Glutamatergic neuron (in vitro differentiated cells): ENCODE data around the gene DOK5. TPM values are rescaled to one million over a fixed set of nuclear protein-coding genes. Genes with fewer than 3 reads are reported as not detected.

Experiments used
- DNase-seq: peaks from one replicate; pipeline ENCODE4 v3.0.0; 2022
- H3K27ac Mint-ChIP-seq: one replicate; pipeline ENCODE4 v1.8.0; 2020; ENCODE audit warnings: mild to moderate bottlenecking, mixed read lengths, inconsistent platforms; ENCODE audit not compliant: unreplicated experiment
- H3K27me3 Mint-ChIP-seq: one replicate; pipeline ENCODE4 v1.8.0; 2020; ENCODE audit warnings: mild to moderate bottlenecking, moderate library complexity, mixed read lengths, inconsistent platforms; ENCODE audit not compliant: unreplicated experiment
- H3K36me3 Mint-ChIP-seq: one replicate; pipeline ENCODE4 v1.8.0; 2020; ENCODE audit warnings: mild to moderate bottlenecking, mixed read lengths, inconsistent platforms; ENCODE audit not compliant: unreplicated experiment
- H3K4me1 Mint-ChIP-seq: one replicate; pipeline ENCODE4 v1.8.0; 2020; ENCODE audit warnings: mild to moderate bottlenecking, low read depth, mixed read lengths, inconsistent platforms; ENCODE audit not compliant: unreplicated experiment
- H3K4me3 Mint-ChIP-seq: one replicate; pipeline ENCODE4 v1.8.0; 2020; ENCODE audit warnings: mild to moderate bottlenecking, mixed read lengths, inconsistent platforms; ENCODE audit not compliant: unreplicated experiment
- H3K9me3 Mint-ChIP-seq: one replicate; pipeline ENCODE4 v1.8.0; 2020; ENCODE audit warnings: mild to moderate bottlenecking, moderate library complexity, mixed read lengths, inconsistent platforms; ENCODE audit not compliant: unreplicated experiment
- total RNA-seq: library from RNA; stranded (reverse); fragmentation: NEBNext Ultra II Directional; extraction: Animal tissue kit (Norgen Biotek cat#: 25700); gene quantifications from one replicate; pipeline ENCODE4 v1.2.1, GENCODE V29; 2021; ENCODE audit not compliant: unreplicated experiment
- TF ChIP-seq, protein P1 (sequence below): fragments of 200-600 bp; sonication (generic); IDR thresholded peaks from one replicate; pipeline ENCODE4 v1.5.0; 2021; ENCODE audit not compliant: partially characterized antibody, unreplicated experiment

Gene DOK5
- total RNA-seq, 1 donor from 2014 or later = 30.8 TPM

GRCh38 chr20:54515793-54516628 lies 40.6 kb downstream of the DOK5 start:
- H3K4me3 Mint-ChIP-seq = no peak overlapping the region
- no peak overlapping the region for H3K27ac Mint-ChIP-seq
- no peaks in the 10 kb centered on the region for H3K36me3 Mint-ChIP-seq
- peaks cover 9% of the 10 kb centered on the region for H3K4me1 Mint-ChIP-seq
- DNase-seq = no peak
- H3K27me3 Mint-ChIP-seq = no peaks in the 10 kb centered on the region
- TF ChIP-seq, protein P1, sequence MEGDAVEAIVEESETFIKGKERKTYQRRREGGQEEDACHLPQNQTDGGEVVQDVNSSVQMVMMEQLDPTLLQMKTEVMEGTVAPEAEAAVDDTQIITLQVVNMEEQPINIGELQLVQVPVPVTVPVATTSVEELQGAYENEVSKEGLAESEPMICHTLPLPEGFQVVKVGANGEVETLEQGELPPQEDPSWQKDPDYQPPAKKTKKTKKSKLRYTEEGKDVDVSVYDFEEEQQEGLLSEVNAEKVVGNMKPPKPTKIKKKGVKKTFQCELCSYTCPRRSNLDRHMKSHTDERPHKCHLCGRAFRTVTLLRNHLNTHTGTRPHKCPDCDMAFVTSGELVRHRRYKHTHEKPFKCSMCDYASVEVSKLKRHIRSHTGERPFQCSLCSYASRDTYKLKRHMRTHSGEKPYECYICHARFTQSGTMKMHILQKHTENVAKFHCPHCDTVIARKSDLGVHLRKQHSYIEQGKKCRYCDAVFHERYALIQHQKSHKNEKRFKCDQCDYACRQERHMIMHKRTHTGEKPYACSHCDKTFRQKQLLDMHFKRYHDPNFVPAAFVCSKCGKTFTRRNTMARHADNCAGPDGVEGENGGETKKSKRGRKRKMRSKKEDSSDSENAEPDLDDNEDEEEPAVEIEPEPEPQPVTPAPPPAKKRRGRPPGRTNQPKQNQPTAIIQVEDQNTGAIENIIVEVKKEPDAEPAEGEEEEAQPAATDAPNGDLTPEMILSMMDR = no peak
- H3K9me3 Mint-ChIP-seq = no peaks in the 10 kb centered on the region

- H3K4me1 Mint-ChIP-seq = peaks cover 9% of the 10 kb centered on the region
- no peaks in the 10 kb centered on the region for H3K27me3 Mint-ChIP-seq
- H3K27ac Mint-ChIP-seq = no peak overlapping the region
- DNase-seq = no peak
- H3K9me3 Mint-ChIP-seq = no peaks in the 10 kb centered on the region
- TF ChIP-seq, protein P1 = no peak
- no peak overlapping the region for H3K4me3 Mint-ChIP-seq
- peaks cover 5% of the 10 kb centered on the region for H3K36me3 Mint-ChIP-seq
These were observed 42.0 kb downstream of the DOK5 start for GRCh38 chr20:54517241-54517975.

- no peaks in the 10 kb centered on the region for H3K27me3 Mint-ChIP-seq
- no peaks in the 10 kb centered on the region for H3K9me3 Mint-ChIP-seq
- peaks cover 5% of the 10 kb centered on the region for H3K36me3 Mint-ChIP-seq
- no peak for DNase-seq
- no peak overlapping the region for H3K4me3 Mint-ChIP-seq
- H3K27ac Mint-ChIP-seq = no peak overlapping the region
- H3K4me1 Mint-ChIP-seq = no peaks in the 10 kb centered on the region
- TF ChIP-seq, protein P1 = no peak
These were observed 49.5 kb downstream of the DOK5 start for GRCh38 chr20:54524849-54525248.

DNA sequence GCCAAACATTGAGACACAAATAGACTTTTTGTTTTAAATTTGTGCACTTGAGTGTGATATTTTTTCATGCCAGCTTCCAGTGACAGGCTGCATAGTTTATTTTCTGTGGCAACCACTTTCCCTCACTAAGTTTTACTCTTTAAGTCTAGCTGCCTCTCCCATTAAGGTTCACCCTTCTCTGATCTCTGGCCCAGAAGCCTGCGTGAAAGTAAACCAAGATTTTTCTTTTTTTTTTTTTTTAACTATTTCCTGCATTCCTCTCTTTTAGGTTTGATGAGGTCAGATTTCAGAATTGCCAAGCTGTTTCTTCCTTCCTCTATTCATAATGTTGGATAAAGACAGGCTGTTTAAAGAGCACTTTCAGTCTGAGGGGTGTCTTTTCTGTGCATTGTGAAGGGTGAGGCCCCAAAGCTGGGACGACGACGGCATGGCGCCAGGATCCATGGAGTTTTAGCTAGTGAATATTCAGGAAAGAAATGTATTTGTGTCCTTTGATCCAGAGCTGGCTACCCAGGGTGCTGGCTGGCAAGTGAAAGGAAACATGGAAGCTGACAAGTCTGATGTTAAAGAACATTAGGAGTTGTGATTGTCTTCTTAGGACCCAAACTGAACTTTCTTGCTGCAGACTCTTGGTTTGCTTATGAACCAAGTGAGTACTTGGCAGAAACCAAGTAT lies 50.7 kb downstream of the DOK5 start:
- DNase-seq = no peak
- TF ChIP-seq, protein P1 = no peak
- no peak overlapping the region for H3K27ac Mint-ChIP-seq
- no peaks in the 10 kb centered on the region for H3K9me3 Mint-ChIP-seq
- no peak overlapping the region for H3K4me3 Mint-ChIP-seq
- H3K36me3 Mint-ChIP-seq = peaks cover 17% of the 10 kb centered on the region
- H3K4me1 Mint-ChIP-seq = no peaks in the 10 kb centered on the region
- no peaks in the 10 kb centered on the region for H3K27me3 Mint-ChIP-seq

DNA sequence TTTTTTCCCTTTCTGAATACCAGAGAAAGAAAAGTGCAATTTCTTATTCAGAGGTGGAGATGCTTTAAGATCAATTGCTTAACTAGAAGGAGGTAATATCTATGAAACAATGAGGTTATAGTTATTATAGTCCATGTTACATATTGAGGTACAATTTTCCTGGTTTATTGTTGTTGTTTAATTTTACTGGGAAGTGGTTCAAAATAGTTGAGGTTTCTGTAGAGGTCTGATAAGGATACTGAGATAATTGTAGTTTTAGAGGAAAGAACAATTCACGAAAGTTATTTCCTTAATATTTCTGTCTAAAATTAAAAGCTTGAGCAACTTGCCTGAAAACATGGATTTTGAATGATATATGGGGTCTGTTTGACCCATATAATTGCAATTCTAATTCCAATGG lies 51.4 kb downstream of the DOK5 start:
- Mint-ChIP-seq H3K4me1 (no peaks in the 10 kb centered on the region), H3K27me3 (no peaks in the 10 kb centered on the region), H3K36me3 (peaks cover 17% of the 10 kb centered on the region), H3K4me3 (no peak overlapping the region), H3K27ac (no peak overlapping the region), H3K9me3 (no peaks in the 10 kb centered on the region)
- no peak for DNase-seq
- TF ChIP-seq, protein P1 = no peak
